RWPE2 (cell line): ENCODE data around the gene SENP3.

Source experiments
- ATAC-seq: fragments of 200-7000 bp; cut with Tn5 transposase; 3 replicates; pipeline ENCODE4 v1.9.1; 2021; ENCODE audit warnings: low read depth
- DNase-seq: peaks from one replicate; pipeline ENCODE4 v3.0.0-alpha.2; 2020; ENCODE audit warnings: low spot score
- H3K27ac ChIP-seq: fragments of 450-650 bp; 2 replicates; pipeline ENCODE4 v1.5.1; 2017; ENCODE audit warnings: mild to moderate bottlenecking; ENCODE audit not compliant: poor library complexity, severe bottlenecking
- H3K27me3 ChIP-seq: fragments of 250-450 bp; sonication (Bioruptor Pico); 2 replicates; pipeline ENCODE4 v1.5.1; 2021; ENCODE audit warnings: mild to moderate bottlenecking, moderate library complexity; ENCODE audit not compliant: insufficient read depth, poor library complexity, severe bottlenecking
- H3K36me3 ChIP-seq: fragments of 250-450 bp; sonication (Bioruptor Pico); 2 replicates; pipeline ENCODE4 v1.5.1; 2020; ENCODE audit warnings: low read depth, mild to moderate bottlenecking, moderate library complexity
- H3K4me1 ChIP-seq: fragments of 250-450 bp; sonication (Bioruptor Pico); 2 replicates; pipeline ENCODE4 v1.5.1; 2021; ENCODE audit warnings: mild to moderate bottlenecking, moderate library complexity; ENCODE audit not compliant: insufficient read depth, poor library complexity, severe bottlenecking
- H3K4me3 ChIP-seq: fragments of 250-450 bp; sonication (Bioruptor Pico); 2 replicates; pipeline ENCODE4 v1.5.1; 2021; ENCODE audit warnings: mild to moderate bottlenecking, moderate library complexity; ENCODE audit not compliant: severe bottlenecking
- H3K9me3 ChIP-seq: fragments of 250-450 bp; sonication (Bioruptor Pico); 2 replicates; pipeline ENCODE4 v1.5.1; 2021; ENCODE audit warnings: mild to moderate bottlenecking, moderate library complexity; ENCODE audit not compliant: severe bottlenecking
- CTCF ChIP-seq: fragments of 450-650 bp; IDR thresholded peaks from one replicate; pipeline ENCODE4 v1.5.1; 2017; ENCODE audit warnings: mild to moderate bottlenecking, moderate library complexity; ENCODE audit not compliant: poor library complexity, severe bottlenecking

Gene SENP3

GRCh38 chr17:7555320-7555948, 6.3 kb upstream of the SENP3 start:
- H3K36me3 ChIP-seq, result no peaks in the 10 kb centered on the region
- H3K4me3 ChIP-seq, result no peak overlapping the region
- no peak overlapping the region for H3K27ac ChIP-seq
- DNase-seq (no peak), ATAC-seq (no peak)
- H3K27me3 ChIP-seq, result no peaks in the 10 kb centered on the region
- H3K9me3 ChIP-seq, result no peaks in the 10 kb centered on the region
- no peak for TF ChIP-seq CTCF
- H3K4me1 ChIP-seq, result peaks cover 13% of the 10 kb centered on the region

- Histone ChIP-seq H3K4me1 (peaks cover 17% of the 10 kb centered on the region), H3K27ac (no peak overlapping the region), H3K9me3 (no peaks in the 10 kb centered on the region), H3K27me3 (no peaks in the 10 kb centered on the region), H3K4me3 (no peak overlapping the region), H3K36me3 (no peaks in the 10 kb centered on the region)
- DNase-seq (no peak), ATAC-seq (no peak)
- no peak for TF ChIP-seq CTCF
Measured at GRCh38 chr17:7556627-7557026, 5.1 kb upstream of the SENP3 start.

GRCh38 chr17:7557147-7557764, 4.5 kb upstream of the SENP3 start:
- no peak overlapping the region for H3K4me3 ChIP-seq
- peaks cover 17% of the 10 kb centered on the region for H3K4me1 ChIP-seq
- H3K27me3 ChIP-seq, result no peaks in the 10 kb centered on the region
- ATAC-seq, result no peak
- H3K36me3 ChIP-seq, result no peaks in the 10 kb centered on the region
- no peak for DNase-seq
- H3K9me3 ChIP-seq, result no peaks in the 10 kb centered on the region
- peak overlapping the region; percentile 76 for H3K27ac ChIP-seq
- no peak for TF ChIP-seq CTCF

GRCh38 chr17:7557775-7558543, 3.8 kb upstream of the SENP3 start:
- peak; percentile 8 for TF ChIP-seq CTCF
- H3K27me3 ChIP-seq, result no peaks in the 10 kb centered on the region
- DNase-seq, result no peak
- H3K9me3 ChIP-seq, result no peaks in the 10 kb centered on the region
- no peaks in the 10 kb centered on the region; the same call in 1 of the 2 replicates for H3K36me3 ChIP-seq
- peak; percentile 52 for ATAC-seq
- peak overlapping the region; percentile 13 for H3K4me3 ChIP-seq
- peaks cover 17% of the 10 kb centered on the region for H3K4me1 ChIP-seq
- peak overlapping the region; percentile 76 for H3K27ac ChIP-seq
